MCF 10A (cell line): ENCODE results near the gene XPC. TPM values are rescaled to one million over a fixed set of nuclear protein-coding genes. Genes with fewer than 3 reads are reported as not detected.
"Not testable (repeated sequence)": the region's sequence is repeated elsewhere in the genome, so short reads cannot be mapped to it uniquely, and the experiment has no call there.

Experiments used
- Bru-seq: library from RNA; stranded (reverse); fragments of 400-500 nt; gene quantifications from one replicate; lab custom pipeline; 2021; lab: Mats Ljungman, UMichigan
- BruChase-seq, 2 experiments: library from RNA; stranded (reverse); fragments of 400-500 nt; gene quantifications; one replicate each; lab custom pipeline; 2021; lab: Mats Ljungman, UMichigan
- BruUV-seq: library from RNA; stranded (reverse); fragments of 400-500 nt; replicated peaks from 2 replicates; lab custom pipeline; 2021; lab: Mats Ljungman, UMichigan
- CTCF ChIA-PET: fragments of 300-600 bp; sonication (Branson Sonifier 250); formaldehyde crosslinking; extraction: SDS; loops from one replicate; lab custom pipeline; 2021; ENCODE audit warnings: antibody characterized with exemption, inconsistent platforms; lab: Yijun Ruan, JAX
- POLR2A ChIA-PET: fragments of 300-600, 350-650 bp; sonication (Branson Sonifier 250); formaldehyde crosslinking; extraction: SDS; loops from one replicate; lab custom pipeline; 2020; ENCODE audit warnings: antibody characterized with exemption, inconsistent platforms; lab: Yijun Ruan, JAX
- DNase-seq: peaks from one replicate; pipeline ENCODE4 v3.0.0-alpha.2; 2018; ENCODE audit not compliant: unreplicated experiment
- H3K27ac Mint-ChIP-seq: one replicate; pipeline ENCODE4 v1.8.0; 2022; ENCODE audit warnings: mild to moderate bottlenecking, low read depth, mixed read lengths; ENCODE audit not compliant: unreplicated experiment
- H3K27me3 Mint-ChIP-seq: one replicate; pipeline ENCODE4 v1.8.0; 2022; ENCODE audit warnings: mixed read lengths; ENCODE audit not compliant: insufficient read depth, unreplicated experiment
- H3K36me3 Mint-ChIP-seq: one replicate; pipeline ENCODE4 v1.8.0; 2022; ENCODE audit warnings: mild to moderate bottlenecking, moderate library complexity, mixed read lengths; ENCODE audit not compliant: insufficient read depth, unreplicated experiment
- H3K4me1 Mint-ChIP-seq: one replicate; pipeline ENCODE4 v1.8.0; 2022; ENCODE audit warnings: mixed read lengths; ENCODE audit not compliant: insufficient read depth, unreplicated experiment
- H3K4me3 Mint-ChIP-seq: one replicate; pipeline ENCODE4 v1.8.0; 2022; ENCODE audit warnings: mild to moderate bottlenecking, moderate library complexity, mixed read lengths; ENCODE audit not compliant: unreplicated experiment
- H3K9me3 Mint-ChIP-seq: one replicate; pipeline ENCODE4 v1.8.0; 2022; ENCODE audit warnings: mixed read lengths; ENCODE audit not compliant: unreplicated experiment
- intact Hi-C: fragments of 100-400 bp; cut with micrococcal nuclease; formaldehyde crosslinking; loops from 2 replicates; pipeline ENCODE4 v1.14.1; 2022
- long read RNA-seq: library from polyadenylated mRNA; stranded (forward); transcript quantifications from one replicate; pipeline ENCODE4 v2.0.0, GENCODE V29; 2022
- total RNA-seq: library from RNA; stranded (reverse); gene quantifications from 2 replicates; pipeline ENCODE4 v1.2.3, GENCODE V29; 2022
- TF ChIP-seq, protein P1 (sequence below): fragments of 200-600 bp; IDR thresholded peaks from one replicate; pipeline ENCODE4 v1.8.0; 2022; ENCODE audit warnings: antibody characterized with exemption, mild to moderate bottlenecking; ENCODE audit not compliant: unreplicated experiment

XPC gene
- total RNA-seq (73.3 and 83.6 TPM in 2 replicates), Bru-seq, nascent RNA (percentile 95 among the genes with signal in this experiment), BruChase-seq, experiment 1, labeled RNA remaining after a 6-hour chase (percentile 93 among the genes with signal in this experiment), BruChase-seq, experiment 2, labeled RNA remaining after a 2-hour chase (percentile 97 among the genes with signal in this experiment)
- long read RNA-seq, transcript XPC-201 (16 exons, 3,832 nt) = major isoform, 260 of 322 reads
- long read RNA-seq, partial matches to known transcripts = 32 of 322 reads
- long read RNA-seq, other reads (novel, unspliced or antisense) = 30 of 322 reads

DNA sequence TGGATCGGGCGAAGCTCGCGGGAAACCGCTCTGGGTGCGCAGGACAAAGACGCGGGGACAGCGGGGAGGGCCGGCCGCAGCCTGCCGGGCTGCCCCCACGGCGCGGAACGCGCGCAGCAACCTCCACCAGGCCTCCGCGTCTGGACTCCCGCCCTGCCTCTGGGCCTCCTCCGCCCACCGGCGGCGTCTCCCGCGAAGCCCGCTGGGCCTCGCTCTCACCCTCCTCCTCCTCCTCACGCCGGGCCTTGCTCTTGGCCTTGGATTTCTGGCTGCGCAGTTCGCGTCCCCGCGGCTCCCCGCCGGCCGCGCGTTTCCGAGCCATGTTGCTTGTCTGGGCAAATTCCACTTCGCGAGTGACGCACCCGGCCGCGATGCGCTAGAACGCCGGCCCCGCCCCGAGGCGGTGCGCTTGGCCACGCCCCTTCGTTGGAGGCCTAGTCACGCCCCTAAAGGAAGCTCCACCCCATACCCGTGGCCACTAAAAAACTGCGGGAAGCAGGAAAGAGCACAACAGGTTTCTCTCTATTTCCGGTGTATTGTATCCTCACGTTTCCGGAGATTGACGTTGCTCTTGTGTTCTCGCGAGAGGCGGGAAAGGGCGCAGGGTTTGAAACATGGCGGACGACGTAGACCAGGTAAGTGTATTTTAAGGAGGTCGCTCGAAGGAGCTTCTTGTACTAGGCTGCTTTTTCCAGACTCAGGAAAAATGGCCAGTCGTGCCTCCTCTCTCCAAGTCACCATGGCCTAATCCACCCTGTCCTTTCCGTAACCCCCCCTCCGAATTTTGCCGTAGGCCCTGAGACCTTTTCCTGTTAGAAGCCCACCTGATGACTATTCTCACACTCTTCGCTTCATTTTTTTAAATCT, at the start of gene XPC, which contains the start of gene LSM3:
Gene XPC, minus strand, starts transcription at position 355 of the 867 bp plus-strand sequence. Its CDS starts 33 bp downstream, at position 322.
Gene LSM3, plus strand, starts transcription at position 571 of the 867 bp plus-strand sequence. Its CDS starts 44 bp downstream, at position 615.
- intact Hi-C loops = loop anchor here (1.0 to 5.0 kb wide), 3 partner anchors 36 to 282 kb away; partner anchors contain the start of gene TMEM43
- ChIA-PET CTCF (interaction anchor here (0.7 to 1.7 kb wide), 11 partner anchors 11 to 743 kb away, joined by 3 to 10 read pairs (median 4); partner anchors contain the start of genes CHCHD4 and TMEM43), POLR2A (interaction anchor here (0.5 to 7.5 kb wide), 43 partner anchors 8 to 1337 kb away, joined by 3 to 150 read pairs (median 5); partner anchors contain the start of genes CAPN7, CCDC174, CHCHD4 and NR2C2)
- no TSS peak for BruUV-seq
- Mint-ChIP-seq H3K27me3 (no peaks in the 10 kb centered on the region), H3K36me3 (peaks cover 47% of the 10 kb centered on the region), H3K4me1 (peaks cover 41% of the 10 kb centered on the region), H3K27ac (peak within 1 kb of the TSS; percentile 100), H3K4me3 (peak within 1 kb of the TSS; percentile 85), H3K9me3 (no peaks in the 10 kb centered on the region)
- peak; percentile 99 for DNase-seq
- TF ChIP-seq, protein P1, sequence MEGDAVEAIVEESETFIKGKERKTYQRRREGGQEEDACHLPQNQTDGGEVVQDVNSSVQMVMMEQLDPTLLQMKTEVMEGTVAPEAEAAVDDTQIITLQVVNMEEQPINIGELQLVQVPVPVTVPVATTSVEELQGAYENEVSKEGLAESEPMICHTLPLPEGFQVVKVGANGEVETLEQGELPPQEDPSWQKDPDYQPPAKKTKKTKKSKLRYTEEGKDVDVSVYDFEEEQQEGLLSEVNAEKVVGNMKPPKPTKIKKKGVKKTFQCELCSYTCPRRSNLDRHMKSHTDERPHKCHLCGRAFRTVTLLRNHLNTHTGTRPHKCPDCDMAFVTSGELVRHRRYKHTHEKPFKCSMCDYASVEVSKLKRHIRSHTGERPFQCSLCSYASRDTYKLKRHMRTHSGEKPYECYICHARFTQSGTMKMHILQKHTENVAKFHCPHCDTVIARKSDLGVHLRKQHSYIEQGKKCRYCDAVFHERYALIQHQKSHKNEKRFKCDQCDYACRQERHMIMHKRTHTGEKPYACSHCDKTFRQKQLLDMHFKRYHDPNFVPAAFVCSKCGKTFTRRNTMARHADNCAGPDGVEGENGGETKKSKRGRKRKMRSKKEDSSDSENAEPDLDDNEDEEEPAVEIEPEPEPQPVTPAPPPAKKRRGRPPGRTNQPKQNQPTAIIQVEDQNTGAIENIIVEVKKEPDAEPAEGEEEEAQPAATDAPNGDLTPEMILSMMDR = no peak

DNA sequence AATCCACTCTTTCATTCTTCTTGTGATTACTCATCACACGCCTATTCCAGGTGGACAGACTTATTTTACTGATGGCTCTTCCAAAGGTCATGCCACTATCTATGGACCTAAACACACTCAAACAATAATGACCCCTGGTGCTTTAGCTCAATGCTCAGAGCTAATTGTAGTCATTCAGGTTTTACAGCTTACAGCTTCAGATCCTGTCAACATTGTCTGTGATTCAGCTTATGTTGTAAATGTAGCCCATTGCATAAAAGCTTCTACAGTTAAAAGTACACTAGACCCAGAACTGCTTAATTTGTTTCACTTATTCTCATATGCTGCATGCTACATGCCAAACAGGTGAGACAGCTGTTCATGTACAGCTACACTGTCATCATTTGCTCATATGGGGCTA, 49.5 kb upstream of the XPC start:
- peaks cover 5% of the 10 kb centered on the region for H3K4me1 Mint-ChIP-seq
- intact Hi-C loops = no loop called here
- H3K36me3 Mint-ChIP-seq = peaks cover 5% of the 10 kb centered on the region
- BruUV-seq = no TSS peak
- no peak overlapping the region for H3K27ac Mint-ChIP-seq
- H3K9me3 Mint-ChIP-seq = peaks cover 2% of the 10 kb centered on the region
- POLR2A ChIA-PET = interaction anchor here (1.1 to 2.0 kb wide), 2 partner anchors 14 to 50 kb away, joined by 4 to 5 read pairs; partner anchors contain the start of genes LSM3 and XPC
- CTCF ChIA-PET = interaction anchor here (0.5 to 3.0 kb wide), 5 partner anchors 24 to 241 kb away, joined by 3 to 13 read pairs (median 4); no protein-coding TSS in a partner anchor
- H3K4me3 Mint-ChIP-seq = no peak overlapping the region
- TF ChIP-seq, protein P1 = no peak
- no peak for DNase-seq
- H3K27me3 Mint-ChIP-seq = no peaks in the 10 kb centered on the region

DNA sequence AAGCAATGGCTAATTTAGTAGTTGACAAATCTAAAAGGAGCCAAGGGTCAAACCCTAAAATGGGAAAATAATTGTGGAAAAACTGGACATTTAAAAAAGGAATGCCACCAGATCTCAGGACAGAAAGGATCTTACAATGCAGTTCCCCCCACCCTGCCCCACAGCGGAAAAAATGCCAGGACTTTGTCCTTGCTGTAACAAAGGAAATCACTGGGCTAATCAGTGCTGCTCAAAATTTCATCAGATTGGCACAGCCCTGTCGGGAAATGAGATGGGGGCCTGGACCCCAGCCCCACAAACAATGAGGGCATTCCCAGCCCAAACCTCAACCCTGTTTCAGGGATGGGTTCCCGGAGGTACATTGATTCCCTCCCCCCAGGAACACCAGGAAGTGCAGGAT, 48.0 kb upstream of the XPC start:
- H3K27me3 Mint-ChIP-seq, CTCF ChIA-PET, H3K36me3 Mint-ChIP-seq, DNase-seq, H3K4me1 Mint-ChIP-seq, H3K4me3 Mint-ChIP-seq, BruUV-seq, H3K27ac Mint-ChIP-seq, intact Hi-C loops, POLR2A ChIA-PET: not testable (repeated sequence)
- peaks cover 14% of the 10 kb centered on the region for H3K9me3 Mint-ChIP-seq

DNA sequence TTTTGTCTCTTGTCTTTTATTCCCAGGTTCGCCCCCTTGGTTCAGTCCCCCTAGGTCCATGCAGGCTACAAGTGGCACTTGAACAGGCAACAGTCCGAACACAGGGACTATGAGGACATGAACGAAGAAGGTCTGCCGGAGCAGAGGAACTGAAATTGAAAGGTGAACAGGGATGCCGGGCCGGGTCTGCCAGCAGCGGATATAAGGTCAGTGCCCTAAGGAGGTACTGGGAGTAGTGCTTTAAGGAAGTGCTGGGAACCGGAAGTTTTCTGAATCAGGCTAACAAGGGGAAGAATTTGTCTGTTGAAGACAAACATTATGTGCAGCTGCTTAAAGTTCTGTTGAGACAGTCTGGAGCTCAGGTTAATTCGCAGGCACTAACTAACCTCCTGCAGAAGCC, 47.0 kb upstream of the XPC start:
- H3K9me3 Mint-ChIP-seq = peaks cover 20% of the 10 kb centered on the region
- H3K27me3 Mint-ChIP-seq = no peaks in the 10 kb centered on the region
- POLR2A ChIA-PET = no interaction called here
- no peak overlapping the region for H3K4me3 Mint-ChIP-seq
- CTCF ChIA-PET = interaction anchor here (0.7 to 0.8 kb wide), 2 partner anchors 25 to 793 kb away, joined by 3 to 4 read pairs; no protein-coding TSS in a partner anchor
- BruUV-seq = no TSS peak
- intact Hi-C loops = no loop called here
- DNase-seq = no peak
- peaks cover 5% of the 10 kb centered on the region for H3K36me3 Mint-ChIP-seq
- H3K27ac Mint-ChIP-seq = no peak overlapping the region
- TF ChIP-seq, protein P1 = no peak
- peaks cover 5% of the 10 kb centered on the region for H3K4me1 Mint-ChIP-seq
